H1 (cell line): ENCODE data around the gene UBC. TPM values are rescaled to one million over a fixed set of nuclear protein-coding genes. Genes with fewer than 3 reads are reported as not detected.

Source experiments
- ATF2 ChIP-seq: IDR thresholded peaks from 2 replicates; pipeline ENCODE4 v1.6.1; 2012; ENCODE audit warnings: low read length, inconsistent platforms
- BACH1 ChIP-seq: IDR thresholded peaks from 2 replicates; pipeline ENCODE4 v1.6.1; 2012; ENCODE audit warnings: low read length, improper control_type of control experiment
- CREB1 ChIP-seq: IDR thresholded peaks from 2 replicates; pipeline ENCODE4 v1.6.1; 2012; ENCODE audit warnings: inconsistent platforms
- CTCF ChIP-seq, 3 experiments: IDR thresholded peaks; 1 replicate in 2 of 3; 2 replicates in 1 of 3; pipeline versions ENCODE4 v1.5.1 to v1.6.1; 2011; ENCODE audit warnings: low read length in 3 of 3, mild to moderate bottlenecking in 3 of 3, inconsistent platforms in 2 of 3, low read depth in 1 of 3, moderate library complexity in 1 of 3; ENCODE audit not compliant: insufficient read depth in 1 of 3; ENCODE audit errors: control extremely low read depth in 1 of 3
- MAX ChIP-seq: IDR thresholded peaks from 2 replicates; pipeline ENCODE4 v1.6.1; 2012; ENCODE audit warnings: inconsistent platforms
- POLR2AphosphoS5 ChIP-seq: IDR thresholded peaks from 2 replicates; pipeline ENCODE4 v1.6.1; 2011; ENCODE audit warnings: low read depth, low read length
- SP4 ChIP-seq: IDR thresholded peaks from 2 replicates; pipeline ENCODE4 v1.6.1; 2012; ENCODE audit warnings: low read length, inconsistent platforms
- TEAD4 ChIP-seq: IDR thresholded peaks from 2 replicates; pipeline ENCODE4 v1.6.1; 2012; ENCODE audit warnings: low read depth, low read length, inconsistent platforms, mixed read lengths
- polyA plus RNA-seq, 7 experiments: library from polyadenylated mRNA; depleted of rRNA in 3 of 7; stranded (reverse) in 5 of 7; unstranded in 2 of 7; fragments of >200 nt in 5 of 7; fragments of 200-250 nt in 2 of 7; gene quantifications; 1 replicate in 5 of 7; 2 replicates in 1 of 7; 4 replicates in 1 of 7; pipeline versions ENCODE4 v1.2.1 to v1.2.3, GENCODE V29; 2011 to 2013; ENCODE audit warnings: missing spikeins in 2 of 7, mixed read lengths in 2 of 7
- total RNA-seq: library from RNA; stranded (reverse); fragmentation: NEBNext Ultra II Directional; extraction: Animal tissue kit (Norgen Biotek cat#: 25700); gene quantifications from 2 replicates; pipeline ENCODE4 v1.2.1, GENCODE V29; 2021

UBC gene
- total and polyA plus RNA-seq, 2 of the 8 experiments (the other 6 are each of a cell fraction or from before 2014, with no cell fraction given) = 559 to 749 TPM

DNA sequence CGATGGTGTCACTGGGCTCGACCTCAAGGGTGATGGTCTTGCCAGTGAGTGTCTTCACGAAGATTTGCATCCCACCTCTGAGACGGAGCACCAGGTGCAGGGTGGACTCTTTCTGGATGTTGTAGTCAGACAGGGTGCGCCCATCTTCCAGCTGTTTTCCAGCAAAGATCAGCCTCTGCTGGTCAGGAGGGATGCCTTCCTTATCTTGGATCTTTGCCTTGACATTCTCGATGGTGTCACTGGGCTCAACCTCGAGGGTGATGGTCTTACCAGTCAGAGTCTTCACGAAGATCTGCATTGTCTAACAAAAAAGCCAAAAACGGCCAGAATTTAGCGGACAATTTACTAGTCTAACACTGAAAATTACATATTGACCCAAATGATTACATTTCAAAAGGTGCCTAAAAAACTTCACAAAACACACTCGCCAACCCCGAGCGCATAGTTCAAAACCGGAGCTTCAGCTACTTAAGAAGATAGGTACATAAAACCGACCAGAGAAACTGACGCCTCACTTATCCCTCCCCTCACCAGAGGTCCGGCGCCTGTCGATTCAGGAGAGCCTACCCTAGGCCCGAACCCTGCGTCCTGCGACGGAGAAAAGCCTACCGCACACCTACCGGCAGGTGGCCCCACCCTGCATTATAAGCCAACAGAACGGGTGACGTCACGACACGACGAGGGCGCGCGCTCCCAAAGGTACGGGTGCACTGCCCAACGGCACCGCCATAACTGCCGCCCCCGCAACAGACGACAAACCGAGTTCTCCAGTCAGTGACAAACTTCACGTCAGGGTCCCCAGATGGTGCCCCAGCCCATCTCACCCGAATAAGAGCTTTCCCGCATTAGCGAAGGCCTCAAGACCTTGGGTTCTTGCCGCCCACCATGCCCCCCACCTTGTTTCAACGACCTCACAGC lies 717 bp downstream of the UBC start (continued):
- TF ChIP-seq ATF2 (0 out of 2 replicates have a peak, but pooled peaks have one; percentile 82), CTCF (IDR thresholded peaks at IDR 0.05; ENCODE audit: control extremely low read depth in 1 of 3, insufficient read depth in 1 of 3, low read depth in 1 of 3, low read length in 3 of 3) (peak; percentile 66 to 83 (median 69)), CREB1 (peak; percentile 95), POLR2AphosphoS5 (peak; percentile 88; the same call in 1 of the 2 replicates), MAX (peak; percentile 71), SP4 (no peak), BACH1 (no peak), TEAD4 (peak; percentile 9; the same call in 1 of the 2 replicates)
